Measurements from ENCODE around the gene NOSIP.
A peak's percentile ranks its signal among the peaks of the same experiment; 100 is the strongest.
"Not testable (repeated sequence)": the region's sequence is repeated elsewhere in the genome, so short reads cannot be mapped to it uniquely, and the experiment has no call there.

Gene NOSIP, protein sequence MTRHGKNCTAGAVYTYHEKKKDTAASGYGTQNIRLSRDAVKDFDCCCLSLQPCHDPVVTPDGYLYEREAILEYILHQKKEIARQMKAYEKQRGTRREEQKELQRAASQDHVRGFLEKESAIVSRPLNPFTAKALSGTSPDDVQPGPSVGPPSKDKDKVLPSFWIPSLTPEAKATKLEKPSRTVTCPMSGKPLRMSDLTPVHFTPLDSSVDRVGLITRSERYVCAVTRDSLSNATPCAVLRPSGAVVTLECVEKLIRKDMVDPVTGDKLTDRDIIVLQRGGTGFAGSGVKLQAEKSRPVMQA
- 66.4 to 90.3 reads per million in 2 donors for total RNA-seq

- DNase-seq = peak; percentile 56
Observed at GRCh38 chr19:49580264-49581006, at the start of gene NOSIP. TSS of gene NOSIP (minus strand) at chr19:49580556. CDS start at chr19:49560691, 19,865 bp downstream.

GRCh38 chr19:49629659-49630058 is 49.3 kb upstream of the NOSIP start:
- DNase-seq = no peak

DNA sequence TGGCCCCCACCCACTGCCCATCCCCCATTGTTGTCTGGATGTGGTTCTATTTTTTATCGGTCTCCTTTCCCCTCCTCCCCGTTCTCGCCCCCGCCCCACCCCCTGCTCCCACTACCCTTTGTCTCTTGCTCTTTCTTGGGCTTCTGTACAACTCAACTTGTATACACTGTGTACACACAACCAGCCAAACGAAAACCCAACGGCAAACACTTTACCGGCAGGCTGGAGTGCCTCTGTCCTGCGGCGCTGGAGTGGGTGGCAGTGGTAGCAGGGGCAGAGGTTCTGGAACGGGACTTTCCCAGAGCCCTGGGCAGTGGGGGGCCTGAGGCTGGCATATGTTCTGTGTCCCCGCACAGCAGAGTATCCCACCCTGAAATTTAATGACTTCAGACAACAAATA is 45.9 kb upstream of the NOSIP start:
- DNase-seq = no peak

DNA sequence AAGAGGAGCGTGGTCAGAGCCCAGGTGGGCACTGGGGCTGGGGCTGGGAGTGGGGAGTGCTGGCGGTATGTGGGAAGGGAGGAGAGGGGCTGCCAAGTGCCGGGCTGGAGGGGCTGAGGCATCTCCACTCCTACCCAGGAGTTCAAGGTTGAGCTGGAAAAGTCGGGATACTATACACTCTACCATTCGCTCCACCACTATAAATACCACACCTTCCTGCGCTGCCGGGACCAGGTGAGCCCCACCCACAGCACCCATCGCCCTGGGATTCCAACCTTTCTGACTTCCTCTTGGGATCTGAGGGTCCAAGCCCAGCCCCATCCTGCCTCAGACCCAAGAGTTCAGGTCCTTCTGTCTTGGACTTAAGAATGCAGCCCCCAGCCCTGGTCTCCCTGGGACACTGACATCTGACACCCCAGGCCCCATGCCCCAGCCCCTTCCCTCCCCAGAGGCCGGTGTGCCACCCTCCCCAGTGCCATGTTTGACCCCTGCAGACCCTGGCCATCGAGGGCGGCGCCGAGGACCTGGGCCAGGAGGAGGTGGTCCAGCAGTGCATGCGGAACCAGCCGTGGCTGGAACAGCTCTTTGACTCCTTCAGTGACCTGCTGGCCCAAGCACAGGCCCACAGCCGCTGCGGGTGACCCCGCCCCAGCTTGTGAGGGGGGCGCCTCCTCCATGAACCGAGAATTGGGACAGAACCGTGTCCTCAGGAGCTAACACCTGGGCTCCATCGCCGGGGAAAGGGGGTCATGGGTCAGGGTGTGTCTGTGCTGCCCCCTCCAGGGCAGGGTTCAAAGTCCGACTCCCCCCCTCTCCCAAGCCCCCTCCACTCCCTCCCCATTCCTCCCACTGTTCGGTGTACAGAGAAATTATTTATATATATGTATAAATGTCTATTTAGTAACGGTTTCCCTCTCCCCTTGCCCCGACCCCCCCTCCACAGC is 44.9 kb upstream of the NOSIP start:
- DNase-seq = no peak

GRCh38 chr19:49617860-49618259 is 37.5 kb upstream of the NOSIP start:
- DNase-seq = not testable (repeated sequence)

GRCh38 chr19:49616945-49617344 is 36.6 kb upstream of the NOSIP start:
- no peak for DNase-seq

GRCh38 chr19:49616532-49616931 is 36.2 kb upstream of the NOSIP start:
- DNase-seq = no peak

DNA sequence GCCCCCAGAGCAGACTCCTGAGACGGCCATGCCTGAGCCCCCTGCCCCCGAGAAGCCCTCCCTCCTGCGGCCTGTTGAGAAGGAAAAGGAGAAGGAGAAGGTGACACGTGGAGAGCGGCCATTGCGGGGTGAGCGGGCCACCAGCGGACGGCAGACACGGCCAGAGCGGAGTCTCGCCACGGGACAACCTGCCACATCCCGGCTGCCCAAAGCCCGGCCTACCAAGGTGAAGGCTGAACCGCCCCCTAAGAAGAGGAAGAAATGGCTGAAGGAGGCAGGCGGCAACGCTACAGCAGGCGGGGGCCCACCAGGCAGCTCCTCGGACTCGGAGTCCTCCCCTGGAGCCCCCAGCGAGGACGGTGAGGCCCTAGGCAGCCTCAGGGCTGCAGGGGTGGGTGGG is 35.5 kb upstream of the NOSIP start:
- DNase-seq = no peak

GRCh38 chr19:49614096-49614833 is 33.9 kb upstream of the NOSIP start:
- no peak for DNase-seq

DNA sequence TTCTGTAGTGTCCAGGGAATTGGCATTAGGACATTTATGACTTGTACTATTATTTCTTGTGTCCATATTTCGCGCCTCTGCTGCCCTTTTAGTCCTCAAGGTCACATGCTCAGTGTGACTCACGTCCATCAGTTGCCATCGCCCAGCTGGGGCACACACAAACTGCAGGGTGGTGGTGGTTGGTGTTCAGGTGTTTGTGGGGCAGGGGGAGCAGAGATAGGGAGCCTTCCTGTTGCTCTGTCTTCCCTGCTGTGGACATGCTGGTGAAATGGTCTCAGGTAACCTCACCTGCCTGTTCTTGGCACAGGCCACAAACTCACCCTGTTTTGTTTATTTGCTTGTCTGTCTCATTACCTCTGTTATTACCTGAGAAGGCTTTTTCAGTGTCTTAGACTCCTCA is 33.0 kb upstream of the NOSIP start:
- DNase-seq = no peak

- no peak for DNase-seq
Observed at GRCh38 chr19:49609499-49610092, 29.2 kb upstream of the NOSIP start.

DNA sequence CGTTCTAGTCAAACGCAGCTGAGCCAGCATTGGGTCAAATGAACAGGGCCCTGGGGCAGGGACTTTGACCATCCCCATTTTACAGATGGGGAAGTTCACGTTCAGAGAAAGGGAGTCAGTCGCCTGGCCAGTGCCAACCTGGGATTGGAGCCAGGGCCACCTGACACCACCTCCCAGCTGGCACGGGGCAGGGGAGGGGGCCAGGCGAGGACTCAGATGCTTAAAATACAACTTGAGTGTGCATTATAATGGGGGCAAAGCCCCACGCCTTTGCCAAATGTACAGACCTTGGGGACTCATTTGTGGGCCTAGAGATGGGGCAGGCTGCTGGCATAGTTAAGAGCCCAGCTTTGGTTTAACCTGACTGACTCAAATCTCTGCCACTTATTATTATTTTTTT is 25.2 kb upstream of the NOSIP start:
- no peak for DNase-seq

- DNase-seq = no peak
Observed at GRCh38 chr19:49602806-49603205, 22.4 kb upstream of the NOSIP start.

DNA sequence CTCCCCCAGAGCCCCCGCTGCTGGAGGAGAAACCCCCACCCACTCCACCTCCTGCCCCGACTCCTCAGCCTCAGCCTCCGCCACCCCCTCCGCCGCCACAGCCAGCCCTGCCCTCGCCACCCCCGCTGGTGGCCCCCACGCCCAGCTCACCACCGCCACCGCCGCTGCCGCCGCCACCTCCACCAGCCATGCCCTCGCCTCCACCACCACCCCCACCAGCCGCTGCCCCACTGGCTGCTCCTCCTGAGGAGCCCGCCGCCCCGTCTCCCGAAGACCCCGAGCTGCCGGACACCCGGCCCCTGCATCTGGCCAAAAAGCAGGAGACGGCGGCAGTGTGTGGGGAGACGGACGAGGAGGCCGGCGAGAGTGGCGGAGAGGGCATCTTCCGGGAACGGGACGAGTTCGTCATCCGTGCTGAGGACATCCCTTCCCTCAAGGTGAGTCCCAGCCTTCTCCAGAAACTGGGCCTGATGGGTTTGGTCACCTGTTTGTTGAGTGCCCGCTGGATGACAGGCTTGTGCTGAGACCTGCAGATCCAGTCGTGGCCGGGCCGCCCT is 21.2 kb upstream of the NOSIP start:
- no peak for DNase-seq

GRCh38 chr19:49599378-49600295 is 19.3 kb upstream of the NOSIP start:
- DNase-seq = no peak

DNA sequence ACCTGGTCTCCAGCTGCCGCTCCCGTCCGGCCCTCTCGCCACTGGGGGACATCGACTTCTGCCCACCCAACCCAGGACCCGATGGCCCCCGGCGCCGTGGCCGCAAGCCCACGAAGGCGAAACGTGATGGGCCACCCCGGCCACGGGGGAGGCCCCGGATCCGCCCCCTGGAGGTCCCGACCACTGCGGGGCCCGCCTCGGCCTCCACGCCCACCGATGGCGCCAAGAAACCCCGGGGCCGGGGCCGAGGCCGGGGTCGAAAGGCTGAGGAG is 17.3 kb upstream of the NOSIP start:
- no peak for DNase-seq

DNA sequence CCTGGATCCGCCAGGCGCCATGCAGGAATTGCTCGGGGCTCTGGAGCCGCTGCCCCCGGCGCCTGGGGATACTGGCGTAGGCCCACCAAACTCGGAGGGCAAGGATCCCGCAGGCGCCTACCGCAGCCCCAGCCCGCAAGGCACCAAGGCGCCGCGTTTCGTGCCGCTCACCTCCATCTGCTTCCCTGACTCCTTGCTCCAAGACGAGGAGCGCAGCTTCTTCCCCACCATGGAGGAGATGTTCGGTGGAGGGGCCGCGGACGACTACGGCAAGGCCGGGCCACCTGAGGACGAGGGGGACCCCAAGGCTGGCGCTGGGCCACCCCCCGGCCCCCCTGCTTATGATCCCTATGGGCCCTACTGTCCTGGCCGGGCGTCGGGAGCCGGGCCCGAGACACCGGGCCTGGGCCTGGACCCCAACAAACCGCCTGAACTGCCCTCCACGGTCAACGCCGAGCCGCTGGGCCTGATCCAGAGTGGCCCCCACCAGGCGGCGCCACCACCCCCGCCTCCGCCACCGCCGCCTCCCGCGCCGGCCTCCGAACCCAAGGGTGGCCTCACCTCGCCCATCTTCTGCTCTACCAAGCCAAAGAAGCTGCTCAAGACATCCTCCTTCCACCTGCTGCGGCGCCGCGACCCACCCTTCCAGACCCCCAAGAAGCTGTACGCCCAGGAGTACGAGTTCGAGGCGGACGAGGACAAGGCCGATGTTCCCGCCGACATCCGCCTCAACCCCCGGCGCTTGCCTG is 16.8 kb upstream of the NOSIP start:
- no peak for DNase-seq

DNA sequence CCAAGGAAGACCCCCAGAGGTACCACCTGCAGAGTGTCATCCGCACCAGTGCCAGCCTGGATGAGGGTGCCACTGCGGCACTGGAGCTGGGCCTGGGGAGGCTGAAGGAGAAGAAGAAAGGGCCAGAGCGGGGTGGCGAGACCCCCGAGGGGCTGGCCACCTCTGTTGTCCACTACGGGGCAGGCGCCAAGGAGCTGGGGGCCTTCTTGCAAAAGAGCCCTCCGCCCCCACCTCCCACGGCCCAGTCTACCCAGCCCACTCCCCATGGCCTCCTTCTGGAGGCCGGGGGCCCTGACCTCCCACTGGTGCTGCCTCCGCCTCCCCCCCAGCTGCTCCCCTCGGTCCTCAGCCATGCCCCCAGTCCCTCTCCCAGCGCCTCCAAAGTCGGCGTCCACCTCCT is 16.1 kb upstream of the NOSIP start:
- no peak for DNase-seq

DNA sequence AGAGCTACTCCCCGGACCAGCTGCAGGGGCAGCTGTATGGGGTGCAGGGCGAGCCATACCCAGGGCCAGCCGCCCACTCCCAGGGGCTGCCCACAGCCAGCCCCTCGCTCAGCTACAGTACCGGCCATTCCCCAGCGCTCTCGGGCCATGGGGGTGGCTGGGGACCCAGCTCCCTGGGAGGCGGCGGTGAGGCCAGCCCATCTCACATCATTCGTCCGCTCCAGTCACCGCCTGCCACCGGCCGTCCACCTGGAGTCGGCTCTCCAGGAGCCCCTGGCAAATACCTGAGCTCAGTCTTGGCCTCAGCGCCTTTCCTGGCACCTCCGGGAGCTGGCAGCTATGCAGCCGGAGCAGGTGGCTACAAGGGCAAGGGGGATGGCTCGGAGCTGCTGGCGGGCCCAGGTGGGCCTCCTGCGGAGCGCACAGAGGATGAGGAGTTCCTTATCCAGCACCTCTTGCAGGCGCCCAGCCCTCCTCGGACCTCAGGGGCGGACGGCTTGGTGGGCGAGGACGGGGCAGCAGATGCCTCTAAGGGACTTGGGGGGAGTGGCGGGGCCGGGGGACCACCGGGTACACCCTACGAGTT is 15.6 kb upstream of the NOSIP start:
- DNase-seq = no peak

All from activated gamma-delta T cell (primary cell).